Myocyte (in vitro differentiated cells): ENCODE measurements around the gene INTS12. TPM values are rescaled to one million over a fixed set of nuclear protein-coding genes. Genes with fewer than 3 reads are reported as not detected.
"Not testable (repeated sequence)": the region's sequence is repeated elsewhere in the genome, so short reads cannot be mapped to it uniquely, and the experiment has no call there.

Source experiments
- DNase-seq: peaks from one replicate; pipeline ENCODE4 v3.0.0-alpha.2; 2012; ENCODE audit warnings: low read depth
- polyA plus RNA-seq: library from polyadenylated mRNA; unstranded; fragments of >200 nt; gene quantifications from one replicate; pipeline ENCODE4 v1.2.1, GENCODE V29; 2012; ENCODE audit warnings: missing spikeins
- total RNA-seq: library from RNA; depleted of rRNA; stranded (reverse); fragments of >200 nt; gene quantifications from 2 replicates; pipeline ENCODE4 v1.2.3, GENCODE V29; 2014

INTS12 gene, protein sequence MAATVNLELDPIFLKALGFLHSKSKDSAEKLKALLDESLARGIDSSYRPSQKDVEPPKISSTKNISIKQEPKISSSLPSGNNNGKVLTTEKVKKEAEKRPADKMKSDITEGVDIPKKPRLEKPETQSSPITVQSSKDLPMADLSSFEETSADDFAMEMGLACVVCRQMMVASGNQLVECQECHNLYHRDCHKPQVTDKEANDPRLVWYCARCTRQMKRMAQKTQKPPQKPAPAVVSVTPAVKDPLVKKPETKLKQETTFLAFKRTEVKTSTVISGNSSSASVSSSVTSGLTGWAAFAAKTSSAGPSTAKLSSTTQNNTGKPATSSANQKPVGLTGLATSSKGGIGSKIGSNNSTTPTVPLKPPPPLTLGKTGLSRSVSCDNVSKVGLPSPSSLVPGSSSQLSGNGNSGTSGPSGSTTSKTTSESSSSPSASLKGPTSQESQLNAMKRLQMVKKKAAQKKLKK
- 28.8 and 28.9 TPM in 2 replicates for total RNA-seq
- polyA plus RNA-seq: 26.4 TPM

DNA sequence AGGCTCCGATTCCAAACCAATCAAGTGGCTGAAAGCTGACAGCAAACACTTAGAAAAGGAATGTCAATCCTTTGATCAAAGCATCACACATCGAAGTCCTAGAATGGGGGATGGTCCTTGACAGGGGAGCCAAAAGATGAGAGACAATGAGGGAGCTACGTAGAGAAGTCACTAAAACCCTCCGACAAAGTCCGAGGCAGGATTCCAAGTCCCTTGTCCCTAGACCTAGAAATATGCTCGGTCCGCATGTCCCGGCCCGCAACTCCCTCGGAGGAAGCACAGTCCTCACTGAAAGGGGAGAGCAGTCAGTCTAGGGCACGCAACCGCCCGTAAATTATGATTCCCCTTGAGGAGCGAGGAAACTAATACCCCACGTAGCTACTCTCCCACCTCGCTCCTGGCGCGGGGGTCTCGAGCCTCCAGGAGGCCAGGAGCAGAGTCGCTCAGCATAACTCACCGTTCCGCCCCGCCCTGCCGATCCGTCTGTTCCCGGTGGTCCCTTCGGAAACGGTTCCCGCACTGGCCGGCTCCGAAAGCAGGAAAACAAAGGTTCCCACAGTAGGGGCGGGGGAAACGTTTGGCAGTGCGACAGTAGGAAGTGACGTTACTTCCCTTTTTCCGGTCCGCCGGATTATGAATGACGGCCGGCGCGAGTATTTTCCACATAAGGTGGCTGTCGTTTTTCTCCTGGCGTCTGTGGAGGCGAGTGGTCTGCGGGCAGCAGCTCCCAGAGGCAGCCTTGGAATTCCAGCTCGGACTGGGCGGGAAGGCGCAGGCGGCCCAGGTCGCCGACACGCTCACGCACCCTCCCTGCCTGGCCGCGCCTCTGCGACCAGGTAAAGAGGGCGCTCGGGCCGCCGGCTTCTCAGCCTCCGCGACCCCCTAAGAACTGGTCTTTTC is at the start of gene INTS12, which contains the start of gene GSTCD:
Gene INTS12 (minus strand): TSS at position 509 of the 900 bp plus-strand sequence. CDS start 8,684 bp downstream, outside the sequence.
Gene GSTCD (plus strand): TSS at position 604 of the 900 bp plus-strand sequence. CDS start 8,830 bp downstream, outside the sequence.
- peak; percentile 96 for DNase-seq

DNA sequence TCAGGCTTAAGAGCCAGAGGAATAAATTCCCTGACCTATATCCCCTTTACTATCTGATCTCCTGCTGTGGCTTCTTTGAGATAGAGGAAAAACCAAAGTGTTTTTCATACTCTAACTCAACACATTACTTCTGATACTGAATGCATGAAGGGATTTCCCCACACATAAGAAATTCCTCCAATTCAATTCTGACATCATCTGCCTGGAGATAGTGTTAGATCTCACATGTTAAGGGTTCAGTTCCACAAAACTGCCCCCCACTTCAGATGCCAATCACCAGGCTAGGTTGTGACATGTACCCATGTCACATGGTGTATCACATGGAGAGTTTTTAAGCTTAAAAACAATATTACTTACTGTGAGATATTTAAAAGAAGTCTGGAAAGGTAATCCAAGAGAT is 46.9 kb upstream of the INTS12 start:
- DNase-seq: no peak

DNA sequence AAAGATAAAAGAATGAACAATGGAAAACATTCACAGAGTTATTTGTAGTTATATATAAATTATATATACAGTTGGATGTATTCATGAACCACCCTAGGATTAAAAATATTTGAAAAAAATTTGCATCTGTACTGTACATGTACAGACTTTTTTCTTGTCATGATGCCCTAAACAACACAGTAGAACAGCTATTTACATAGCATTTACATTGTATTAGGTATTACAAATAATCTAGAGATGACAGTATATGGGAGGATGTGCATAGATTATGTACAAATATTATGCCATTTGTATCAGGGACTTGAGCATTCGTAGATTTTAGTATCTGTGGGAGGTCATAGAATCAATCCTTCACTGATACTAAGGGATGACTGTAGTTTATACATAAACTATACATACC is 44.9 kb upstream of the INTS12 start:
- DNase-seq: no peak

DNA sequence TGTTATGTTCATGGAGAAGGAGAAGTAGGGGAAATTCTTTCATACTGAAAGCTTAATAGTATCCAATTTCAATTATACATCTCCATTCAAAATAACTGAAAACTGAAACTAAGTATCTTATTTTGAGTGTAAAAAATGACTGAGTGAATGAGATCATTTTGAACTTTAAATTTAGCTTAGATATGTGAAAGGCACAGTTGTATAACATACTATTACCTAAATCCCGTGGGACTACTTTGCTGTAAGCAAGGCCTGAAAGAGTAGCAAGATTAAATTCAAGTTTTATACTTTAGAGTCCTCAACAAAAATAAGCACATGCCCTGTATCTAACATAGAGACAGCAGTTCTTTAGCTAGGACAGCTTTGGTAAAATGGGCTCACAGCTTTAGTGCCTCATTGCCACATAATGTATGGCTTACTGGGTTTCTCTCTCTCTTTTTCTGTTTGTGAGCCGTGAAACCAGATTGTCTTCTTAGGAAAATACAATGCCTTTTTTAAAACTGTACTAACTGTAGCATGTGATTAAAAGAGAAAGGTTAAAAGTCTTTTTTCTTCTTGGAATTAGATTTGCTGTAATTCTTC is 43.3 kb upstream of the INTS12 start:
- no peak for DNase-seq

DNA sequence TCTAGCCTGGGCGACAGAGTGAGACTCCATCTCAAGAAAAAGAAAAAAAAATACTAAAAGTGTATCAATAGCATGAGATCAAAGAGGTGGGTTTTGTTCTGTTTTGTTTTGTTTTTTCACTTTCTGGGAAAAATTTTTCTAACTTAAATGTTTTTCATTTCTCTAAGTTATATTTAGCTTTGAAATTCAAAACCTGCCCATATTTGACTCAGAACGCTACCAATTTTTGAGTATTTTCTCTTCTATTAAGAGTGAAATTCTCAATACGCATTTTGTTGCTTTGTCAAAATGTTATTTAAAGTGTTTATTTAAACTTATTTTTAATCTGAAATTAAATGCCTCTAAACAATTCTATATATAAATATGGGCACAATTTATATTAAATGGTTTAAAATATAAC is 39.7 kb upstream of the INTS12 start:
- no peak for DNase-seq

DNA sequence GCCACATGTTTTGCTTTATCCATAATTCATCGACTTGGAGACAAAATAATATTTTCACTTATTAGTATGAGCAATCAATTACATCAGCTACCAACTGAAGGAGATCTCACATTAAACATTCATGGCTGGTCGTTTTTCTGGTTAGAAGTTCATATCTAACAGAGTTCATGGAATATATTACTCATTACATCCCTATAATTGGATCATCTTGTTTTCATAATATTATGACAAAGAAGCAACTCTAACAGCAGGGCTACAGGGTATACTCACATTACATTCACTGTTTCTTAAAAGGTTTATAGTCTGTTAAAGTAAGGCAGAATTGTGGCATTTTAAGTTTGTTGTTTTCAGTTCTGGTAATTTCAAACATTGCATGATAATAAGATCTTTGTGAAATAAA is 33.1 kb upstream of the INTS12 start:
- no peak for DNase-seq

DNA sequence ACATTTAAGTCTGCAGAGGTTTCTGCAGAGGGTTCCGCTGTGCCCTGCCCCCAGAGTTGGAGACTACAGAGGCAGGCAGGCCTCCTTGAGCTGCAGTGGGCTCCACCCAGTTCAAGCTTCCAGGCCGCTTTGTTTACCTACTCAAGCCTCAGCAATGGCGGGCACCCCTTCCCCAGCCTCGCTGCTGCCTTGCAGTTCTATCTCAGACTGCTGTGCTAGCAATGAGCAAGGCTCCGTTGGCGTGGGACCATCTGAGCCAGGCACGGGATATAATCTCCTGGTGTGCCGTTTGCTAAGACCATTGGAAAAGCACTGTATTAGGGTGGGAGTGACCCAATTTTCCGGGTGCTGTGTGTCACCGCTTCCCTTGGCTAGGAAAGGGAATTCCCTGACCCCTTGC is 26.7 kb upstream of the INTS12 start:
- not testable (repeated sequence) for DNase-seq

DNA sequence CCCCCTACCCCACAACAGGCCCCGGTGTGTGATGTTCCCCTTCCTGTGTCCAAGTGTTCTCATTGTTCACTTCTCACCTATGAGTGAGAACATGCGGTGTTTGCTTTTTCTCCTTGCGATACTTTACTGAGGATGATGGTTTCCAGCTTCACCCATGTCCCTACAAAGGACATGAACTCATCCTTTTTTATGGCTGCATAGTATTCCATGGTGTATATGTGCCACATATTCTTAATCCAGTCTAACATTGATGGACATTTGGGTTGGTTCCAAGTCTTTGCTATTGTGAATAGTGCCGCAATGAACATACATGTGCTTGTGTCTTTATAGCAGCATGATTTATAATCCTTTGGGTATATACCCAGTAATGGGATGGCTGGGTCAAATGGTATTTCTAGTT is 21.4 kb upstream of the INTS12 start:
- DNase-seq: not testable (repeated sequence)

DNA sequence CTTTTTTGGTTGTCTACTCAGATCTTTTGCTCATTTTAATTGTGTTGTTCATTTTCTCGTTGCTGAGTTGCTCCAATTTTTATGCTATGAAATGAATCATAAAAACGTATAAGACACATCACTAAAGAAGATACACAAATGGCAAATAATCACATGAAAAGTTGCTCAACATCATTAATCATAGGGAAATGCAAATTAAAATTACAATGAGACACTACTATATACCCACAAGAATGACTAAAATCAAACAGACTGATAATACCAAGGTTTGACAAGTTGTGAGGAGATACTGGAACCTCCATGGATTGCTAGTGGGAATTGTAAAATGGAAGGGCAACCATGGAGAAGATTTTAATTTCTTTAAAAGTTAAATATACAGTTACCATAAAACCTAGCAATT is 17.1 kb upstream of the INTS12 start:
- DNase-seq: no peak

DNA sequence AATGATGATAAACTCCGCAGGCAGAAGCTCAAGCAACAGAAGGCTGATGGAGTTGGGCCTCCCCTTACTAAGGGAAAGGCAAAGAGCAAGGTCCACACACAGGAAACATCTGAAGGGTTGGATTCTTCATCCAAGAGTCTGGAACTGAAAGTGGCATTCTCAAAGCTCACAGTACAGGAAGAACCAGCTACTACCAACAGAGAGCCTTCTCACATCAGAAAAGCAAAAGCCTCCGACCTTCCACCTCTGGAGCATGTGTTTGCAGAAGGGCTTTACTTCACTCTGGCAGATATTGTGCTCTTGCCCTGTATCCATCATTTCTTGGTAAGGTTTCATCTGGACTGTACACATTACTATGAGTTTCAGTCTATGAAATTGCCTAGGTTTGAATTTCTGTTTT is 10.7 kb upstream of the INTS12 start:
- DNase-seq: no peak

DNA sequence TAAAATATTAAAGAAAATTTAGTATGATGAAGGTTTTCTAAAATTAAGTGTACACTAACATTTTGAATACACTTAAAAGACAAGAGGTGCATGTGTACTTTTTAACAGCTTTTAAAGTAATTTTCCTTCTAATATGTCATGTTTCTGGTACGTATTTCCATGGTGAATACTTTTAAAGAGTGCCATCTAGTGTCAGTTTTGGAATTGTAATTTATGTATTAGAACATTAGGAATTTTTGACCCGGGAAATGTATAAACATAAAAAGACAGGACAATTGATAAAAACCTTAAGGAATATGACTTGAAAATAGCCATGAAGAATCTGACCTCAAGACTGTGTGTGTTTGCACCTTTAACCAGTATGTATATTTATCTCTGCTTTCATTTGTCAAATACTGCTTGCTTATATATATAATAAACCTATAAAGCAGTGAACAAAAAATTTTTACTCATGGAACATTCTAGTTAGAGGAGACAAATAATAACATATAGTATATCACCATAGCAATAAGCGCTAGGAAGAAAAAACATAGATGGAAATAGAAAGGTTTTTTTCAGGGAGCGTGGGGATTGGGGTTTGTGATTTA is 7.3 kb upstream of the INTS12 start:
- DNase-seq: peak; percentile 63

DNA sequence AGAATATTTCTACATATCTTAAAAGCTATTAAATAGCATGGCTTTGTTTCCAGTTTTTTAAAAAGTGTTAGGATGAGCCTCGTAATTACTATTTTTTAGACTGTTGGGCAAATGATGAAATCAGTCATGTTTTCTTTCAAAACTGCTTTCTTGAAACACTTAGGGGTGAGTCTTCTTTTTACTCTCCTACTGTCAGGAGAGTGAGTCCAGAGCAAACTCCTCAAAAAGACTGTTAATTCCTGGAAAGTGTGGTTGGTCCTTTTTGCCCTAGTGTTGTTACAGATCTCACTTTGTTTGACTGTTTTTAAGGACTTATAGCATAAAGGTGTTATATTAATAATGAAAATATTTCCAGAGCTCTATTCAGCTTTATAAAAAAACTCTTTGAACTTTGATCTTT is 6.4 kb upstream of the INTS12 start:
- no peak for DNase-seq

DNA sequence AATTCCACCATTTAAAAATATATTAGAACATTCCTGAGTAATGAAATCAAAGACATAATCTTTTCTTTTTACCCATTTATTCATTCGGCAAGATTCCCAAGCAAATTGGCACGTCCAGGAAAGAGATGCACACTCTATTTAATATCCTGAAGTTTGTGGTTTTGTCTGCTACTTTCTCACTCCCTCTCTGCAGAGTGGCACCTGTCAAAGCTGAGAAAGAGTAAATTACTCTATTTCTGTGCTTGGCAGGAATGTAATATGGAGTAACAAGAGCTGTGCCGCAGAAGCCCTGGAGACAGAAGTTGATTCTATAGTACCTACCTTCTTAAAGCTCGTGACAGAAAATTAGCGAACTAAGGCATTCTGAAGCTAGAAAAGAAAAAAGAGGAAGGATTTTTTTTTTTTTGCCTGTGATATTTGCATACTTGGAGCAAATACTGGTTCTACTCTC is 5.6 kb upstream of the INTS12 start:
- peak; percentile 46 for DNase-seq

DNA sequence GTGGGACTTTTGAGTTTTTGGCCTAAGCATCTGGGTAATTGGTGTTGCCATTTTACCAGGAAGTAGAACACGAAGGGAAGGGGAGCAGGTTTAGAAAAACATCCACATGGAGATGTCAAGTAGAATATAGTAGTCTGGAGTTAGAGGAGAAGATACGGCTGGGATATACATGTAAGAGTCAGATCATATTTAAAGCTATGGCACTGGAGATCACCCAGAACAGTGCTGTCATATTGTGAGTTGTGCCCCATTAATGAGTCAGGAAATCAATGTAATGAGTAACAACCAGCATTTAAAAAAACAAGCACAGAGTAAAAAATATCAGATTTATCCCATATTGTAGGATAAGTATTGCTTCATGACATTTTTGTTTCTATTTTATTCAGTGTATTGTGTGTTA is 4.3 kb upstream of the INTS12 start:
- DNase-seq: no peak

DNA sequence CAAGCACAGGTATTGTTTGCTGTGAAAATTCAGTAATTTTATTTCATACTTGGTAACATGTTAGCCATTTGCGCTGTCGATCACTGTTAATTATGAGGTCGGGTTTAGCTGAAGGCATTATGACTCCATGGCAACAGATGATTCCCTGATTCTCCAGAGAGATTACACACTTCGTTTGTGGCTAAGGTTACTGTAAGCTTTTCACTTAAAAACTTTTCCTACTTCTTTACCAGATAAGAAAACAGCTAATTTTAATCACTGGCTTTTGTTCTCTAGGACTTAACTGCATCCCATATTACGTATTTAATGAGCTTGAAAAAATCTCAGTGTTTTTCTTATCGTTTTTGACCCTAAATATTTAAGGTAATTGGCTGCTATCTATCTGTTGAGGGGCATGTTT is 2.2 kb upstream of the INTS12 start:
- peak; percentile 68 for DNase-seq

DNA sequence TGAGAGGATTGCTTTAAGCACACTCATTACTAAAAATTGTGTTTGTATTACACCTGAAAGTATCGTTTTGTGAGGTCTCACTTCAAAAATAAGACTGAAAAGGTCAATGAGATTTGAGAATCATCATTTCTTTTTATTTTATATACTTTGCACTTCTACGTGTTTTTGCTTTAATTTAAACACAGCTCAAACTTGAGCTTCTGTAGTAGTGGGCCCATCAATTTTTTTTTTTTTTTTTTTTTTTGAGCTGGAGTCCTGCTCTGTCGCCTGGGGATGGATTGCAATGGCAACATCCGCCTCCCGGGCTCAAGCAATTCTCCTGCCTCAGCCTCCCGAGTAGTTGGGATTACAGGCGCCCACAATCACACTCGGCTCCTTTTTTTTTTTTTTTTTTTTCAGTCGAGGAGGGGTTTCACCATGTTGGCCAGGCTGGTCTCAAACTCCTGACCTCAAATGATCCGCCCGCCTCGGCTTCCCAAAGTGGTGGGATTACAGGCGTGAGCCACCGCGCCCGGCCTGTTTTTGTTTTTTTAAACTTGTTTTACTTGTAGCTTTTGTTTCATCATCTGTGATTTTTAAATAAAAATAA is 1.6 kb upstream of the INTS12 start:
- no peak for DNase-seq

DNA sequence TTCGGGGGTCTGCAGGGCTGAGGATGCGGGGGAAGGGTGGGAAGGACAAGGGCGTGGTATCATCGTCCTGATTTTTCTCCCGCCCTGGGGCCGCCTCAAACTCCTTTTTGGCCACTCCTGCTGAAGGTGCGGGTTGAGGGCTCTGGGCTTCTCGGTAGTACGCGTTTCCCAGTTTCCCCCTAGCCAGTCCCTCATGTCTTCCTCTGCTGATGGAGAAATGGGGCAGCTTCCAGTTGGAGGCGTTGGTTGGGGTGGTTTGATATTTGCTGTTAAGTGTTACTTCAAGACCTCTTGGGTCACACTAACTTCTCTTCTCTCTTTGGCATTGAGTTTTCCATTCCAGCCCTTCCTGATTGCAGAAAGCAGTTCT is 577 bp upstream of the INTS12 start:
- DNase-seq: peak; percentile 26

DNA sequence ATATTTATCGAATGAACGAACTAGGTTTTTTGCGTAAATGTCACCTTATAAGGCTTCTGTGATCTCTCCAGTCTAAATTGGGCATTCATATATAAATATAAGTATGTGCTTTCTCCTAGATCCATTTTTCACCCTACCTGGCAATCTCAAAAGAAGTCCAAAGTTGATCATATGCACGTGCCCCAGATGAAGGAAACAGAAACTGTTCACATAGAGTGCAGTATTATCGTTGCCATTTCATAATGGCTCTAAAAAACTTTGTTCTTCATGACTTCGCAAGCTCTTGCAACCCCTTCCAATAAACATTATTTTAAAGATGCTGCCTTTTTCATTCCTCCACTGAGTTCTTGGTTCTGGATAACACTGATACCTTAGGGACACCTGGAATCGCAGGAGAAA is 708 bp downstream of the INTS12 start:
- DNase-seq: no peak

DNA sequence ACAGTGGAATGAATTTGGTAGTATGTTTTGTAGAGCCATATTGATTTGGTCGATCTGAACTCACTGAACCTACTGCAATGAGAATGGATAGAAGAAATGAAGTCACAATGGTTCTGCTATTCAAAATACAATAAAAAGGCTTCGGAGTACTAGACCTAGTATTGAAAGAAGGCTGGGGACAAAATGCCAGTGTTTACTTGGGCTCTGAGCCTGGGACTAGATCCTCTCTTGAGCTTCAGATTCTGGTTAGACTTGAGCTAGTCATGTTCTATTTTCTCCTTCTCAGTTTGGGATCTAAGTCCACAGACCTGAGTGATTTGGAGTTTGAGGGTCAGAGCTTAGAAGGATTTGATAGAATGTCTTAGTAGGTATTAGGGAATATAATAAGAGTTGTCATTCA is 9.9 kb downstream of the INTS12 start:
- no peak for DNase-seq

DNA sequence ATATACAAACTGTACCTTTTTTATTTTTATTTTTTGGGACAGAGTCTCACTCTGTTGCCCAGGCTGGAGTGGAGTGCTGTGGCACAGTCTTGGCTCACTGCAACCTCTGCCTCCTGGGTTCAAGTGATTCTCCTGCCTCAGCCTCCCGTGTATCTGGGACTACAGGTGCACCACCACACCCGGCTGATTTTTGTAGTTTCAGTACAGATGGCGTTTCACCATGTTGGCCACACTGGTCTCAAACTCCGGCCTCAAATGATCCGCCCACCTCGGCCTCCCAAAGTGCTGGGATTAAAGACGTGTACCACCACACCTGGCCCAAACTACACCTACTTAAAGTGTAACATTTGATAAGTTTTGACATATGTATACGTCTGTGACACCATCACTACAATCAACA is 12.7 kb downstream of the INTS12 start:
- DNase-seq: not testable (repeated sequence)

DNA sequence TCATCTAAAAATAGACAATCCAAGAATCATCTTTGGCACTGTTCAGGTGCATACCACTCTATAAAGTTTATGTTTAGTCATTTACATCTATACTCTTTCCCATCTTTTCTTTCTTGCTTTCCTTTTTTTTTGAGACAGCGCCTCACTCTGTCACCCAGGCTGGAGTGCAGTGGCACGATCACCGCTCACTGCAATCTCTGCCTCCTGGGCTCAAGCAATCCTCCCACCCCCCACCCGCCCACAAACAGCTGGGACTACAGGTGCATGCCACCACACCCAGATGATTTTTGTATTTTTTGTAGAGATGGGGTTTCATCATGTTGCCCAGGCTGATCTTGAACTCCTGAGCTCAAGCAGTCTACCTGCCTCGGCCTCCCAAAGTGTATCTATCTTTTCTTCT is 13.7 kb downstream of the INTS12 start:
- DNase-seq: not testable (repeated sequence)
